D721Med (cell line): Measurements from ENCODE around the gene SPATA33.

Experiments
- DNase-seq: peaks from one replicate; pipeline ENCODE4 v3.0.0; 2011; ENCODE audit warnings: low spot score; ENCODE audit not compliant: insufficient read length
- FAIRE-seq: peaks from 2 replicates; lab custom pipeline; 2011; peaks lifted over from hg19 to GRCh38; lab: Jason Lieb, UNC
- CTCF ChIP-seq: IDR thresholded peaks from 2 replicates; pipeline ENCODE4 v1.5.1; 2012; ENCODE audit warnings: mild to moderate bottlenecking, control low read depth; ENCODE audit not compliant: insufficient read depth; ENCODE audit errors: missing control alignments

SPATA33 gene

DNA sequence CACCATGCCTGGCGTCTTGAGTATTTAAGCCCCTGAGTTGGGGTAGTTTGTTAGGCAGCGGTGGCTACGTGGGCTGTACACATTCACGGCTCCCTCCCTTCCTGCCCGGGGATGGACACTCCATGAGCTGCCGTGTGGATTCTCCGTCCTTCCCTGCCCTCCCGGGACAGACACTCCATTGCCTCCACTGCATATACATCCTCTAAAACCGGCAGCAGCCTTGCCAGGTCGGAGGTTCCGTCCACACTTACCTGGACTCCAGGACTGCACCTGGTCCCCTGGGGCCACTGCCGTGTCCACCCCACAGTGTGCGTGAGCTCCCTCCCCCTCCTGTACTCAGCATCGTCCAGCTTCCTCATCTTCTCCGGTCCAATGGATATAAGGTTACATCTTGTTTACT, 47.4 kb downstream of the SPATA33 start:
- FAIRE-seq (no peak), DNase-seq (no peak)
- no peak for TF ChIP-seq CTCF

DNA sequence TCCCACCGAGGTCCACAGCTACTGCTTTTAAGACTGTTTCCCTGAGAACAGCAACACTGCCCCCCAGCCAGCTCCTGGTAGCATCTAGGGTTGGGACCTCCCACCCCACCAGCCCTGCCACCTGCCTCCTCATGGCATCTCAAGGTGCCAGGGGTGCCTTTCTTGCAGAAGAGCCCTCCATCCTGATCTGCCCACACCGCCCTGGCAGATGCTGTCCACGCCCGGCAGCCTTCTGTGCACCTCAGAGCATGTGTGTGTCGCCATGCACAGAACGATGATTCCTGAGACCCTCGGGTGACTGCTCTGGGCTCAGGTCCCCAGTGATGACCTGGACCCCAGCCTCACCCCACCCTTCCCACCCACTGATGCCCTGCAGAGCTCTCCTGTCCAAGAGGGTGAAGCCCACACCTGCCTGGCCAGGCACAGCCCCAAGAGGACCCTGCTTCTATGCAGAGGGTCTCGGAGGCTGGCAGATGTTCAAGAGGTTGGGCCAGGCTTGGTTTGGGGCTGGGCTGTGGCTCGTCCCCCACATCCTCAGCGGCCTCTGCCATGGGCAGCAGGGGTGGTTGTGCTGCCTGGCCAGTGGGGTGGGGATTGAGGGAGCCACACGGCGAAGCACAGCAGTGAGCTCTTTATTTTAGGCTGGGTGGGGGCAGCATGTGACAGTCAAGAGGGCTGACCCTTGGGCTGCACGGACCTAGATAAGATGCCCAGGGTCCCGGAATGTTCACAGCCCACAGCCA, 49.1 kb downstream of the SPATA33 start:
- no peak for FAIRE-seq
- DNase-seq = no peak
- no peak for TF ChIP-seq CTCF

- no peak for TF ChIP-seq CTCF
- no peak for DNase-seq
- no peak for FAIRE-seq
These were observed 50.1 kb downstream of the SPATA33 start for GRCh38 chr16:89707695-89708094.

DNA sequence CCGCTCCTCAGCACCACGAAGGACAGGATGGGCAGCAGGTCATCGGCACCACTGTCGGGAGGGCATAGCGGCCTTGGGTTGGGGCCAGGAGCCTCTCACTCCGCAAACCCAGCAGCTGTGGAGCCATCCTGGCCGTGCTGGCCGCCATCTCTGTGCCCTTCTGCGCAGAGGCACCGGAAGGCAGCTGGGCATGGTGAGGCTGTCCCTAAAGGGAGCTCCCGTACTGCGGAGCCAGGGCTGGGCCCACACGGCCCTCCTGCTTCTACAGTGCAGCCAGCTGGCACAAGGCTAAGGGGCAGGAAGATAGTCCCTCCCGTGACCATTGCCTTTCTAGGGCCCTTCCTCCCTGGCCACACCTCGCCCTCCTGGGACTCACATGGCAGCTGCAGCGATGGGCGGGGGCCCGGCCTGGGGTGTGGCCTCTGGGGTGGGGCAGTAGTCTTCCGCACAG, 50.9 kb downstream of the SPATA33 start:
- no peak for FAIRE-seq
- no peak for TF ChIP-seq CTCF
- no peak for DNase-seq

GRCh38 chr16:89709166-89709565, 51.5 kb downstream of the SPATA33 start:
- no peak for FAIRE-seq
- no peak for TF ChIP-seq CTCF
- DNase-seq = no peak

GRCh38 chr16:89709716-89710432, 52.2 kb downstream of the SPATA33 start:
- FAIRE-seq = no peak
- TF ChIP-seq CTCF = no peak
- DNase-seq = no peak
